Skeletal muscle tissue (tissue), 4 donors: Measurements from ENCODE around the gene FBXO30. TPM values are rescaled to one million over a fixed set of nuclear protein-coding genes. Genes with fewer than 3 reads are reported as not detected.

Experiments
- H3K27ac ChIP-seq: one replicate; pipeline ENCODE4 v1.7.0; 2013; ENCODE audit warnings: mild to moderate bottlenecking, low read depth, low read length, inconsistent platforms
- H3K27me3 ChIP-seq, 3 donors: one replicate each; pipeline ENCODE4 v1.7.0; 2013; ENCODE audit warnings: low read length in 3 of 3; ENCODE audit not compliant: control insufficient read depth in 3 of 3, insufficient read depth in 3 of 3
- H3K36me3 ChIP-seq, 3 donors: one replicate each; pipeline ENCODE4 v1.7.0; 2013; ENCODE audit warnings: low read length in 3 of 3; ENCODE audit not compliant: control insufficient read depth in 3 of 3, insufficient read depth in 3 of 3
- H3K4me1 ChIP-seq, 3 donors: one replicate each; pipeline ENCODE4 v1.7.0; 2013; ENCODE audit warnings: low read length in 3 of 3, mild to moderate bottlenecking in 3 of 3; ENCODE audit not compliant: control insufficient read depth in 3 of 3, insufficient read depth in 3 of 3
- H3K4me3 ChIP-seq, 3 donors: one replicate each; pipeline ENCODE4 v1.7.0; 2013; ENCODE audit warnings: low read length in 3 of 3
- H3K9ac ChIP-seq, 3 donors: one replicate each; pipeline ENCODE4 v1.7.0; 2013; ENCODE audit warnings: low read length in 3 of 3, mild to moderate bottlenecking in 3 of 3, moderate library complexity in 2 of 3, low read depth in 1 of 3
- H3K9me3 ChIP-seq, 3 donors: one replicate each; pipeline ENCODE4 v1.7.0; 2013; ENCODE audit warnings: low read length in 3 of 3; ENCODE audit not compliant: control insufficient read depth in 3 of 3
- total RNA-seq: library from RNA; depleted of rRNA; stranded (reverse); fragments of >200 nt; gene quantifications from one replicate; pipeline ENCODE4 v1.2.3, GENCODE V29; 2014
- donor health status: Osteomylitis.

The FBXO30 gene
- total RNA-seq, 1 donor from 2014 or later: 14.1 TPM

GRCh38 chr6:145765449-145765848 is 49.1 kb downstream of the FBXO30 start:
- H3K9me3 ChIP-seq: no peaks in the 10 kb centered on the region
- no peaks in the 10 kb centered on the region for H3K27me3 ChIP-seq
- H3K4me3 ChIP-seq: no peak overlapping the region
- H3K36me3 ChIP-seq: no peaks in the 10 kb centered on the region
- H3K9ac ChIP-seq: no peak overlapping the region
- H3K4me1 ChIP-seq: no peaks in the 10 kb centered on the region
- no peak overlapping the region for H3K27ac ChIP-seq

- H3K4me1 ChIP-seq: no peaks in the 10 kb centered on the region
- no peaks in the 10 kb centered on the region for H3K36me3 ChIP-seq
- no peak overlapping the region for H3K27ac ChIP-seq
- no peaks in the 10 kb centered on the region for H3K9me3 ChIP-seq
- H3K4me3 ChIP-seq: no peak overlapping the region
- H3K9ac ChIP-seq: no peak overlapping the region
- H3K27me3 ChIP-seq: no peaks in the 10 kb centered on the region
These were observed 50.9 kb downstream of the FBXO30 start for GRCh38 chr6:145763742-145764141.

GRCh38 chr6:145761584-145761983 is 53.0 kb downstream of the FBXO30 start:
- no peaks in the 10 kb centered on the region for H3K36me3 ChIP-seq
- H3K9ac ChIP-seq: no peak overlapping the region
- H3K4me1 ChIP-seq: no peaks in the 10 kb centered on the region
- no peaks in the 10 kb centered on the region for H3K27me3 ChIP-seq
- no peak overlapping the region for H3K4me3 ChIP-seq
- H3K9me3 ChIP-seq: no peaks in the 10 kb centered on the region
- H3K27ac ChIP-seq: no peak overlapping the region

- H3K27me3 ChIP-seq: no peaks in the 10 kb centered on the region
- no peak overlapping the region for H3K9ac ChIP-seq
- no peak overlapping the region for H3K27ac ChIP-seq
- H3K4me1 ChIP-seq: no peaks in the 10 kb centered on the region
- no peaks in the 10 kb centered on the region for H3K36me3 ChIP-seq
- H3K9me3 ChIP-seq: no peaks in the 10 kb centered on the region
- H3K4me3 ChIP-seq: no peak overlapping the region
These were observed 56.5 kb downstream of the FBXO30 start for GRCh38 chr6:145758113-145758512.

- H3K9ac ChIP-seq: no peak overlapping the region
- H3K27ac ChIP-seq: no peak overlapping the region
- no peaks in the 10 kb centered on the region for H3K4me1 ChIP-seq
- no peaks in the 10 kb centered on the region for H3K9me3 ChIP-seq
- H3K36me3 ChIP-seq: no peaks in the 10 kb centered on the region
- no peak overlapping the region for H3K4me3 ChIP-seq
- H3K27me3 ChIP-seq: no peaks in the 10 kb centered on the region
These were observed 58.4 kb downstream of the FBXO30 start for GRCh38 chr6:145756170-145756662.

GRCh38 chr6:145755682-145756081 is 58.9 kb downstream of the FBXO30 start:
- Histone ChIP-seq H3K27me3 (no peaks in the 10 kb centered on the region), H3K9me3 (no peaks in the 10 kb centered on the region), H3K4me3 (no peak overlapping the region), H3K36me3 (no peaks in the 10 kb centered on the region), H3K4me1 (no peaks in the 10 kb centered on the region), H3K9ac (no peak overlapping the region), H3K27ac (no peak overlapping the region)

GRCh38 chr6:145752638-145753037 is 62.0 kb downstream of the FBXO30 start:
- Histone ChIP-seq H3K9ac (no peak overlapping the region), H3K27me3 (no peaks in the 10 kb centered on the region), H3K36me3 (no peaks in the 10 kb centered on the region), H3K9me3 (peaks cover 0 to 2% (median 0%) of the 10 kb centered on the region in 3 donors), H3K4me3 (no peak overlapping the region), H3K4me1 (no peaks in the 10 kb centered on the region), H3K27ac (no peak overlapping the region)

- H3K27ac ChIP-seq: no peak overlapping the region
These were observed 65.0 kb downstream of the FBXO30 start for GRCh38 chr6:145749632-145750031.

GRCh38 chr6:145745861-145746260 is 68.7 kb downstream of the FBXO30 start:
- H3K4me3 ChIP-seq: no peak overlapping the region
- H3K27ac ChIP-seq: no peak overlapping the region
- no peaks in the 10 kb centered on the region for H3K27me3 ChIP-seq
- H3K9ac ChIP-seq: no peak overlapping the region
- peaks cover 0 to 2% (median 0%) of the 10 kb centered on the region in 3 donors for H3K9me3 ChIP-seq
- no peaks in the 10 kb centered on the region for H3K4me1 ChIP-seq
- no peaks in the 10 kb centered on the region for H3K36me3 ChIP-seq

More at GRCh38 chr6:145749632-145750031, 65.0 kb downstream of the FBXO30 start:
- Histone ChIP-seq H3K4me1 (no peaks in the 10 kb centered on the region), H3K9ac (no peak overlapping the region), H3K9me3 (peaks cover 0 to 2% (median 0%) of the 10 kb centered on the region in 3 donors), H3K4me3 (no peak overlapping the region), H3K27me3 (no peaks in the 10 kb centered on the region), H3K36me3 (no peaks in the 10 kb centered on the region)

GRCh38 chr6:145744619-145745018 is 70.0 kb downstream of the FBXO30 start:
- Histone ChIP-seq H3K4me3 (no peak overlapping the region), H3K9me3 (peaks cover 0 to 2% (median 0%) of the 10 kb centered on the region in 3 donors), H3K4me1 (no peaks in the 10 kb centered on the region), H3K9ac (no peak overlapping the region), H3K27ac (no peak overlapping the region), H3K27me3 (no peaks in the 10 kb centered on the region), H3K36me3 (no peaks in the 10 kb centered on the region)
